Liver (tissue), 9 donors: ENCODE results near the gene MAP3K5. TPM values are rescaled to one million over a fixed set of nuclear protein-coding genes. Genes with fewer than 3 reads are reported as not detected.

ENCODE experiments used
- DNase-seq: peaks from one replicate; pipeline ENCODE4 v3.0.0-alpha.2; 2017; ENCODE audit warnings: low spot score
- H3K27ac ChIP-seq, 2 donors: one replicate each; pipeline ENCODE4 v1.7.0; 2013; ENCODE audit warnings: inconsistent platforms in 2 of 2, low read length in 2 of 2, control low read depth in 1 of 2, low read depth in 1 of 2, mild to moderate bottlenecking in 1 of 2
- H3K27me3 ChIP-seq, 4 donors: one replicate each; pipeline versions ENCODE4 v1.6.1 to v1.7.0; 2013; ENCODE audit warnings: low read length in 3 of 4, inconsistent platforms in 1 of 4, mild to moderate bottlenecking in 1 of 4, moderate library complexity in 1 of 4; ENCODE audit not compliant: control insufficient read depth in 4 of 4, insufficient read depth in 4 of 4
- H3K36me3 ChIP-seq, 4 donors: one replicate each; pipeline versions ENCODE4 v1.6.1 to v1.7.0; 2013; ENCODE audit warnings: low read length in 3 of 4, mild to moderate bottlenecking in 3 of 4, low read depth in 1 of 4, moderate library complexity in 1 of 4; ENCODE audit not compliant: control insufficient read depth in 4 of 4, insufficient read depth in 3 of 4
- H3K4me1 ChIP-seq, 4 donors: one replicate each; pipeline versions ENCODE4 v1.6.1 to v1.7.0; 2013; ENCODE audit warnings: low read length in 3 of 4, mild to moderate bottlenecking in 3 of 4, moderate library complexity in 1 of 4; ENCODE audit not compliant: control insufficient read depth in 4 of 4, insufficient read depth in 4 of 4
- H3K4me3 ChIP-seq, 3 donors: one replicate each; pipeline versions ENCODE4 v1.6.1 to v1.7.0; 2013; ENCODE audit warnings: low read length in 3 of 3, control low read depth in 1 of 3, low read depth in 1 of 3, mild to moderate bottlenecking in 1 of 3
- H3K9ac ChIP-seq, 2 donors: one replicate each; pipeline ENCODE4 v1.7.0; 2013; ENCODE audit warnings: low read length in 2 of 2, mild to moderate bottlenecking in 2 of 2, moderate library complexity in 2 of 2, control low read depth in 1 of 2, low read depth in 1 of 2
- H3K9me3 ChIP-seq, 4 donors: one replicate each; pipeline versions ENCODE4 v1.6.1 to v1.7.0; 2013; ENCODE audit warnings: low read length in 3 of 4; ENCODE audit not compliant: control insufficient read depth in 4 of 4
- ATF3 ChIP-seq: IDR thresholded peaks from 2 replicates; pipeline ENCODE4 v1.6.1; 2016; ENCODE audit warnings: antibody characterized with exemption
- CTCF ChIP-seq: fragments of 150-350 bp; IDR thresholded peaks from 2 replicates; pipeline ENCODE4 v1.5.1; 2017; ENCODE audit warnings: improper control_type of control experiment, low read depth, low read length; ENCODE audit not compliant: missing input control
- EGR1 ChIP-seq, 2 donors: IDR thresholded peaks; 2 replicates each; pipeline ENCODE4 v1.6.1; 2016 to 2018; ENCODE audit warnings: antibody characterized with exemption in 2 of 2, low read depth in 2 of 2
- FOXA1 ChIP-seq: IDR thresholded peaks from 2 replicates; pipeline ENCODE4 v1.6.1; 2016; ENCODE audit warnings: antibody characterized with exemption
- FOXA2 ChIP-seq: IDR thresholded peaks from 2 replicates; pipeline ENCODE4 v1.6.1; 2016; ENCODE audit warnings: antibody characterized with exemption
- HNF4A ChIP-seq, 2 donors: conservative IDR thresholded peaks; 2 replicates each; pipeline ENCODE4 v1.6.1; 2016; ENCODE audit warnings: antibody characterized with exemption in 2 of 2, mild to moderate bottlenecking in 2 of 2
- HNF4G ChIP-seq: IDR thresholded peaks from 2 replicates; pipeline ENCODE4 v1.6.1; 2016; ENCODE audit warnings: antibody characterized with exemption
- MAX ChIP-seq: IDR thresholded peaks from 2 replicates; pipeline ENCODE4 v1.6.1; 2016; ENCODE audit warnings: antibody characterized with exemption
- NR2F2 ChIP-seq: IDR thresholded peaks from 2 replicates; pipeline ENCODE4 v1.6.1; 2016; ENCODE audit warnings: antibody characterized with exemption
- RAD21 ChIP-seq, 2 donors: IDR thresholded peaks; 2 replicates each; pipeline ENCODE4 v1.6.1; 2016; ENCODE audit warnings: antibody characterized with exemption in 2 of 2, mild to moderate bottlenecking in 2 of 2
- REST ChIP-seq: IDR thresholded peaks from 2 replicates; pipeline ENCODE4 v1.6.1; 2016; ENCODE audit warnings: antibody characterized with exemption, mild to moderate bottlenecking
- RXRA ChIP-seq, 2 donors: IDR thresholded peaks; 2 replicates each; pipeline ENCODE4 v1.6.1; 2017 to 2018; ENCODE audit warnings: antibody characterized with exemption in 2 of 2, mild to moderate bottlenecking in 1 of 2
- SP1 ChIP-seq: IDR thresholded peaks from 2 replicates; pipeline ENCODE4 v1.6.1; 2018; ENCODE audit warnings: antibody characterized with exemption, mild to moderate bottlenecking
- TAF1 ChIP-seq: conservative IDR thresholded peaks from 2 replicates; pipeline ENCODE4 v1.6.1; 2016; ENCODE audit warnings: antibody characterized with exemption, mild to moderate bottlenecking
- ZBTB33 ChIP-seq: IDR thresholded peaks from 2 replicates; pipeline ENCODE4 v1.6.1; 2016; ENCODE audit warnings: antibody characterized with exemption
- WGBS: extraction: QIAGEN DNeasy Blood & Tissue Kit; methylation state at CpG from one replicate; pipeline ENCODE4 v1.1.7; 2013; 5-methylcytosine and 5-hydroxymethylcytosine counted together
- polyA plus RNA-seq, 2 donors: library from polyadenylated mRNA; stranded (reverse) in 1 of 2; unstranded in 1 of 2; fragments of 200-250 nt in 1 of 2; fragments of >200 nt in 1 of 2; fragmentation: Nextera tagmentation in 1 of 2; extraction: Ambion mirVana in 1 of 2; gene quantifications; one replicate each; pipeline versions ENCODE4 v1.2.1 to v1.2.3, GENCODE V29; 2013 to 2015
- total RNA-seq, 2 donors: library from RNA; depleted of rRNA; stranded (reverse); fragments of >200 nt; gene quantifications; one replicate each; pipeline ENCODE4 v1.2.3, GENCODE V29; 2014
- donor health status: healthy.
- donor health status: healthy.
- donor health status: healthy.
- donor health status: healthy.
- donor health status: healthy.

MAP3K5 gene
- total and polyA plus RNA-seq, 4 donors, result 2.9 to 18.0 (median 5.5) TPM

- no peak for TF ChIP-seq HNF4A (conservative IDR thresholded peaks at IDR 0.05)
These were observed 64.0 kb downstream of the MAP3K5 start (continued) for GRCh38 chr6:136728033-136728939.

- peak; percentile 27 for TF ChIP-seq SP1
- TF ChIP-seq HNF4A (conservative IDR thresholded peaks at IDR 0.05), result peak in 1 of 2 donors; percentile 17
- peak; percentile 10 for TF ChIP-seq FOXA2
- TF ChIP-seq RXRA (IDR thresholded peaks at IDR 0.05), result no peak
- Histone ChIP-seq H3K4me1 (peaks cover 3 to 6% (median 4%) of the 10 kb centered on the region in 4 donors), H3K36me3 (no peaks in the 10 kb centered on the region), H3K9me3 (no peaks in the 10 kb centered on the region), H3K27ac (peak overlapping the region; percentile 5 to 51), H3K9ac (no peak overlapping the region), H3K4me3 (no peak overlapping the region), H3K27me3 (no peaks in the 10 kb centered on the region)
- DNase-seq, result no peak
- 36% methylated on average over 3 of the region's 3 CpGs for WGBS
These were observed 65.3 kb downstream of the MAP3K5 start for GRCh38 chr6:136726837-136727557.

- WGBS, result 96% methylated on average over 4 of the region's 4 CpGs
- Histone ChIP-seq H3K9ac (no peak overlapping the region), H3K4me3 (no peak overlapping the region), H3K27ac (no peak overlapping the region), H3K36me3 (no peaks in the 10 kb centered on the region), H3K4me1 (peaks cover 3 to 6% (median 4%) of the 10 kb centered on the region in 4 donors), H3K9me3 (no peaks in the 10 kb centered on the region), H3K27me3 (no peaks in the 10 kb centered on the region)
- no peak for TF ChIP-seq NR2F2
- no peak for TF ChIP-seq SP1
- no peak for TF ChIP-seq TAF1
- no peak for TF ChIP-seq ATF3
- no peak for TF ChIP-seq FOXA2
- no peak for TF ChIP-seq FOXA1
- TF ChIP-seq CTCF, result no peak
- TF ChIP-seq REST, result no peak
- no peak for TF ChIP-seq RAD21 (IDR thresholded peaks at IDR 0.05)
- no peak for TF ChIP-seq EGR1 (IDR thresholded peaks at IDR 0.05; ENCODE audit: low read depth in 2 of 2)
- TF ChIP-seq ZBTB33, result no peak
- TF ChIP-seq RXRA (IDR thresholded peaks at IDR 0.05), result no peak
- no peak for TF ChIP-seq HNF4G
- TF ChIP-seq MAX, result no peak
- DNase-seq, result no peak
These were observed 67.2 kb downstream of the MAP3K5 start for GRCh38 chr6:136725124-136725523.
